ENCODE results near the gene CCDC141.

CCDC141 gene

GRCh38 chr2:178827739-178828485 is 222.0 kb downstream of the CCDC141 start (continued):
- TF ChIP-seq BACH2 (CRISPR knock-in tag; IDR thresholded peaks at IDR 0.05; ENCODE audit: borderline replicate concordance) (no peak), POU6F1 (CRISPR knock-in tag; IDR thresholded peaks at IDR 0.05; ENCODE audit: borderline replicate concordance, low read depth) (no peak), RARB (CRISPR knock-in tag; IDR thresholded peaks at IDR 0.05) (no peak), ZC3H10 (CRISPR knock-in tag; IDR thresholded peaks at IDR 0.05) (no peak), ARNTL (CRISPR knock-in tag; IDR thresholded peaks at IDR 0.05; ENCODE audit: borderline replicate concordance, low read depth) (no peak), PATZ1 (CRISPR knock-in tag; IDR thresholded peaks at IDR 0.05; ENCODE audit: borderline replicate concordance) (no peak)

GRCh38 chr2:178827111-178827510 is 222.8 kb downstream of the CCDC141 start:
- TF ChIP-seq ISL1 (CRISPR knock-in tag; IDR thresholded peaks at IDR 0.05) (peak; percentile 48; the same call in 1 of the 2 replicates), ARNTL (CRISPR knock-in tag; IDR thresholded peaks at IDR 0.05; ENCODE audit: borderline replicate concordance, low read depth) (no peak)
- no peak for ATAC-seq

- TF ChIP-seq ISL1 (CRISPR knock-in tag; IDR thresholded peaks at IDR 0.05) = no peak
- no peak for TF ChIP-seq ZFP3 (CRISPR knock-in tag; IDR thresholded peaks at IDR 0.05)
- TF ChIP-seq PPARA (CRISPR knock-in tag; IDR thresholded peaks at IDR 0.05; ENCODE audit: borderline replicate concordance) = no peak
- ATAC-seq = no peak
Measured at GRCh38 chr2:178825183-178825582, 224.8 kb downstream of the CCDC141 start.

- TF ChIP-seq TCF4 (CRISPR knock-in tag; IDR thresholded peaks at IDR 0.05; ENCODE audit: borderline replicate concordance) (no peak), BACH2 (CRISPR knock-in tag; IDR thresholded peaks at IDR 0.05; ENCODE audit: borderline replicate concordance) (no peak), POU6F1 (CRISPR knock-in tag; IDR thresholded peaks at IDR 0.05; ENCODE audit: borderline replicate concordance, low read depth) (no peak), PATZ1 (CRISPR knock-in tag; IDR thresholded peaks at IDR 0.05; ENCODE audit: borderline replicate concordance) (no peak), ZFP30 (CRISPR knock-in tag; IDR thresholded peaks at IDR 0.05) (no peak), OSR1 (CRISPR knock-in tag; IDR thresholded peaks at IDR 0.05) (no peak), ISL1 (CRISPR knock-in tag; IDR thresholded peaks at IDR 0.05) (no peak), ZFP3 (CRISPR knock-in tag; IDR thresholded peaks at IDR 0.05) (no peak), ZNF70 (CRISPR knock-in tag; IDR thresholded peaks at IDR 0.05) (no peak), SNAI2 (CRISPR knock-in tag; IDR thresholded peaks at IDR 0.05) (no peak), ZNF8 (CRISPR knock-in tag; IDR thresholded peaks at IDR 0.05) (no peak), ZNF565 (CRISPR knock-in tag; conservative IDR thresholded peaks at IDR 0.05; ENCODE audit: low read depth) (no peak), TOX (CRISPR knock-in tag; IDR thresholded peaks at IDR 0.05; ENCODE audit: borderline replicate concordance) (no peak), RARB (CRISPR knock-in tag; IDR thresholded peaks at IDR 0.05) (no peak)
- no peak for ATAC-seq
Measured at GRCh38 chr2:178824181-178824580, 225.8 kb downstream of the CCDC141 start.

GRCh38 chr2:178819992-178820391 is 229.9 kb downstream of the CCDC141 start:
- TF ChIP-seq ESRRG (CRISPR knock-in tag; IDR thresholded peaks at IDR 0.05) = no peak
- TF ChIP-seq ARNTL (CRISPR knock-in tag; IDR thresholded peaks at IDR 0.05; ENCODE audit: borderline replicate concordance, low read depth) = no peak
- no peak for TF ChIP-seq GLIS3 (CRISPR knock-in tag; IDR thresholded peaks at IDR 0.05)
- no peak for TF ChIP-seq SNAI2 (CRISPR knock-in tag; IDR thresholded peaks at IDR 0.05)
- TF ChIP-seq BACH2 (CRISPR knock-in tag; IDR thresholded peaks at IDR 0.05; ENCODE audit: borderline replicate concordance) = no peak
- TF ChIP-seq ISL1 (CRISPR knock-in tag; IDR thresholded peaks at IDR 0.05) = no peak
- TF ChIP-seq TOX (CRISPR knock-in tag; IDR thresholded peaks at IDR 0.05; ENCODE audit: borderline replicate concordance) = no peak
- no peak for TF ChIP-seq ZC3H10 (CRISPR knock-in tag; IDR thresholded peaks at IDR 0.05)
- TF ChIP-seq ZNF8 (CRISPR knock-in tag; IDR thresholded peaks at IDR 0.05) = no peak
- TF ChIP-seq TSHZ2 (CRISPR knock-in tag; IDR thresholded peaks at IDR 0.05) = no peak
- no peak for TF ChIP-seq CSRNP3 (CRISPR knock-in tag; IDR thresholded peaks at IDR 0.05)
- no peak for TF ChIP-seq RARB (CRISPR knock-in tag; IDR thresholded peaks at IDR 0.05)
- TF ChIP-seq ZFP30 (CRISPR knock-in tag; IDR thresholded peaks at IDR 0.05) = no peak
- TF ChIP-seq ZNF70 (CRISPR knock-in tag; IDR thresholded peaks at IDR 0.05) = no peak
- no peak for ATAC-seq
